RPMI8226 (cell line): ENCODE results near the gene SPATA24.
"Not testable (repeated sequence)": the region's sequence is repeated elsewhere in the genome, so short reads cannot be mapped to it uniquely, and the experiment has no call there.

Source experiments
- DNase-seq: peaks from one replicate; pipeline ENCODE4 v3.0.0-alpha.2; 2015

Gene SPATA24

DNA sequence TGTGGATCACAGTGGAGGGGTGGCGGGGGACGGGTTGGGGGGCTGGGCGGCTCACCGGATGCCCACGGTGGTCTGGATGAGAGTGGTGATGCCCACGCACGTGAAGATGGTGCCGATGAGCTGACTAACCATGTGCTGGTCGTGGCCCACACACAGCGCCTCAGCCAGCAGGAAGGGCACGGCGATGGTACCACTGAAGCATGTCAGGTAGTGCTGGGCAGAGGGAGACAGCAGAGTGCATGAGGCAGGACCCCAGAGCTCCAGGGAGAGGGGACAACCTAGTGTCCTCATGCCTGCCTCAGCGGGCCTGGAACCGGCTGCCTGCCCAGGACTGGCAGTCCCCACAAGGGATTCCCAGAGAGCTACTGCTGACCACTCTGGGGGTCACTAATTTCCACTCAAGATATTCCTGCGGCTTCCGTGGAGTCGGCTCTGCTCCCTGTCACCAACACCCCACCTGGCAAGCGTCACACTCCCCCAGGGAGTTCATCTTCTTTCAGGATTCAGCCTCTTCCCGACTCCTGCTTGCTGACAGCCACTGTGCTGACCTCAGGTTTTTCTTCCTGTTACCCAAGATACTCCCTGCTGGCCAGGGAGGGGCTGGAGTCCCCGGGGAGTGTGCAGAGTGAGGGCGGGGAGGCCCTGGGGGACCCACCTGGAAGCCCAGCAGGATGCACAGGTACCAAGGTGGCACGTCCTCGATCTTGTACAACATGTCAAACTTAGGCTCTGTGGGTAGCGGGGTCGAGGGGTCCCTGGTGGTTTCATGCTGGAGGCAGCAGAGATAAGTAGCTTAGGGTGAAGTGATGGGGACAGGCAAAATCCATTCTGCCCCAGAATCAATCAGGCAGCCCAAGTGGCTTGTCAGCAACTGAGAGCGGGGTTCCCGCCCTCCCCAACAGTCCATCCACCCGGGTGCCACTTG lies 21.8 kb downstream of the SPATA24 start:
- DNase-seq, result peak; percentile 28

DNA sequence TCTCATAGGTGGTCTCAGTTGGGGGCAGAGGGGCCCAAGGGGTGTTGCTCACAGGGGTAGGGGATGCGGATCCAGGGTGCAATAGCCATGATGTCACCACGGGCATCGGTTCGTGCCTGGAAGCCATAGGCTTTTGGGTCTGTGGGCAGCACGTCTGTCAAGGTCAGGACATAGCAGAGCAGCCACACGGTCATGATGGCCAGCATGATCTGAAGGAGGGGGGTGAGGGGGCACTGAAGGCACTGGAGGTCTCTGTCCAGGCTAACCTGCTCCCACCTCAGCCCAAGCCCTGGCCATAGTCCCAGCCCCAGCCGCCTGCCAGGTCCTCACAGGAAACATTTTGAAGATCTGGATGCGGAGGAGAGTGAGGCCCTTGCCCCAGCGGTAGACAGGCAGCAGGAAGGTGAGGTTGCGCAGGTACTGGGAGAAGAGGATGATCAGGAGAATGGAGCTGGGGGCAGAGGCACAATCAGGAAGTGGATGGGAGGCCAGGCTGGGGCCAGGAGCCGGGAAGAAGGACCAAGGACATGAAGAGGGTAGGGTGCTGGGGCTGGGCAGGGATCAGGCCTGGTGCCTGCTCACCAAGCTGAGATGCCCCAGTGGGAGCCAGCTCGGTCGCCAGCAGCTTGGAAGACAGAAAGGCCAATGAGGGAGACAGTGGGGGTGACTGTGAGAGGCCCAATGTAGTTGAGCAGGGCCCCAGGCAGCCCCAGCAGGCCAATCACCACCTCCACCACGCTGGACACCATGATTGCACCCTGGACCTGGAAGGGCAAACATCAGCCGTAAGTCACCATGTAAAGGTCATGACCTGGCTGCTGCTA lies 24.1 kb downstream of the SPATA24 start:
- DNase-seq, result no peak

DNA sequence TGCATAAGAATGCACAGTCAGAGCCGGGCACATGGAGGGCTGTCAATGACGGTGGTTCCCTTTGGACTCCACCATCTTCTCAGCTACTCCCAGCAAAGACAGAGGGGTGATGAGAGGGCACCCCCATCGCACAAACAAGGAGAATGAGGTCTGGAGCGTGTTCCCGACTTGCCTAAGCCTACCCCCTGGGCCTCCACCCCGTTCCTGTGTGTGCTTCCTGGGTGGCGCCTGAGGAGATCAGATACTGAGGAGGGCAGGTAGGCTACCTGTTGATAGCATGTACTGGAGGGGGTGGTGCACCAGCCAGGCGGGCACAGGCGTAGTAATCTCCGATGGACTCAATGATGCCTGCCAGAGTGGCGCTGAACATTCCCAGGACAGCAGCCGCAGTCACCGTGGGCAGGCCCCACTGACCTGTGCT lies 24.9 kb downstream of the SPATA24 start:
- no peak for DNase-seq

DNA sequence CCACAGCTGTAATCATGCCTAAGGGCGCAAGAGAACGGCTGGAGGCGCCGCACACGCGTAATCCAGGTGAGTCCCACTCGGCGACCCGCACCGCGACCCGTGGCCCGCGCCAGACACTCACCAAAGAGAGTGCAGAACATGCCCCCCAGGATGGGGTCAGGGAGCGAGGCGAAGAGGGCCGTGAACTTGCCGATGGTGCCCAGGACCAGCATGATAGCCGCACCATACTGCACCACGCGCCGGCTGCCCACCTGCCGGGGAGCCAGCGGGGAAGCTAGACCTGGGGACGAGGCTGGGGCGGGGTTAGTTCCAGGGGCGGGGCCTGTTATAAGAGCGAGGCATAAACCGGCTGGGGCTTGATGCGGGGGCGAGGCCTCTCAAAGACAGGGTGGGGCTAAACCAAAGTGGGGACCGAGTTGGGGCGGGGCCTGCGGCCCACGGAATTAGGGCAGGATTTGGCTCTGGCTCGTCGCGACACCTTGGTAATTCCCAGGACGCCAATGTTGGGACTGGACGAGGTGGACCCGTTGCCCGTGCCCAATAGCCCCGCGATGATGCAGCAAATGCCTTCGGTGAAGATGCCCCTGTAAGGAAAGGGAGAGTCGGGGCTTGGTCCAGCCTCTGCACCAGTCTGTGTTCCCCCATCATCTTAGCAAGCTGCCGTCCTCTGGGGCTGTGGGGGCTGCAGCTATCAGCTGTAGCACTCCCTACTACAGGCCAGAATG lies 25.6 kb downstream of the SPATA24 start:
- no peak for DNase-seq

DNA sequence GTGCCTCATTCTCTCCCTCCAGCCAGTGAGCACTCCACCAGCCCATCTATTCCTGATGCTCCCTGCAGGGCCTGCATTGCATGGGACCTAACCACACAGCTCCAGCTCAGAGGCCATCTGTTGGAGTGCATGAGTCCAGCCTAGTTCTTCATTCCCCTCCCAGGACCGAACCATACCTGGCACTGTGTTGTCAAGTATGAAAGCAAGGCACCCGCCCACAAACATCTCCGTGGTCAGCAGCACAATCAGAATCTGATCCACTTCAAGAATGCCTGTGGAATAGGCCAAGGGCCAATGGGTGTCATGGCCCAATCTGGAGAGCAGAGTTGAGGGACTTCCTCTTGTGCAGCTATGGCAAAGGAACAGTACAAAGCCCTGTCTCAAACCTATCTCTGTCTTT lies 26.7 kb downstream of the SPATA24 start:
- no peak for DNase-seq

DNA sequence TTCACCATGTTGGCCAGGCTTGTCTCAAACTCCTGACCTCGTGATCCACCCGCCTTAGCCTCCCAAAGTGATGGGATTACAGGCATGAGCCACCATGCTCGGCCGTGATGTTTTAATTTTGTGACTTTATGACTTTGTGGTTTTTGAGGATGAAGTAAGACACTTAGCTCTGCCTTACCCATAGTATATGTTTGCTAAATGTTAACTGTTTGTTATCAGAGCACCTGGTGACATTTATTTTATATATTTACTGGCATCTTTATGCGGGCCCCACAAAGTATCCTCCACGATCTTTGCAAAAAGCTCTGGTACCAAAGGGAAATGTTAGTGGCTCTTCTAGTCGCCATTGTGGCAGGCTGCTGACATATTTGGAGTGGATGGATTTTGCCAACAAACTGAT lies 27.5 kb downstream of the SPATA24 start:
- no peak for DNase-seq

DNA sequence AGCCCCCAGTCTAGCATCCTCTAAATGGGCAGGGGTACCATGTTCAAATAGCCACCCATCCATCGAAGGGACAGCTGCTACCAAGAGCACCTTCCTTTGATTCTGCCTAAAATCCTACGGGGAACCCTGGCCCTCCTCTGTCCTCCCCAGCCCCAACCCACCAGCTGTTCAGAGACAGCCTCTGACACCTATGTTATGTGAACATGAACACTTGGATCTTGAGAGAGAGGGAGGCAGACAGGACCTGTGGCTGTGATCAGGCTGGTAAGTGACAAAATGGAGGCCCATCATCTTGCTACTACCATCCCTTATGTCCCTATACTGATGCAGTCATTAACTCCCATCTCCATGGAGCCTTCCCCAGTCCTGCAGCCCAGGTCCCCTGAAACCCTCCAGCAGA lies 29.0 kb downstream of the SPATA24 start:
- no peak for DNase-seq

DNA sequence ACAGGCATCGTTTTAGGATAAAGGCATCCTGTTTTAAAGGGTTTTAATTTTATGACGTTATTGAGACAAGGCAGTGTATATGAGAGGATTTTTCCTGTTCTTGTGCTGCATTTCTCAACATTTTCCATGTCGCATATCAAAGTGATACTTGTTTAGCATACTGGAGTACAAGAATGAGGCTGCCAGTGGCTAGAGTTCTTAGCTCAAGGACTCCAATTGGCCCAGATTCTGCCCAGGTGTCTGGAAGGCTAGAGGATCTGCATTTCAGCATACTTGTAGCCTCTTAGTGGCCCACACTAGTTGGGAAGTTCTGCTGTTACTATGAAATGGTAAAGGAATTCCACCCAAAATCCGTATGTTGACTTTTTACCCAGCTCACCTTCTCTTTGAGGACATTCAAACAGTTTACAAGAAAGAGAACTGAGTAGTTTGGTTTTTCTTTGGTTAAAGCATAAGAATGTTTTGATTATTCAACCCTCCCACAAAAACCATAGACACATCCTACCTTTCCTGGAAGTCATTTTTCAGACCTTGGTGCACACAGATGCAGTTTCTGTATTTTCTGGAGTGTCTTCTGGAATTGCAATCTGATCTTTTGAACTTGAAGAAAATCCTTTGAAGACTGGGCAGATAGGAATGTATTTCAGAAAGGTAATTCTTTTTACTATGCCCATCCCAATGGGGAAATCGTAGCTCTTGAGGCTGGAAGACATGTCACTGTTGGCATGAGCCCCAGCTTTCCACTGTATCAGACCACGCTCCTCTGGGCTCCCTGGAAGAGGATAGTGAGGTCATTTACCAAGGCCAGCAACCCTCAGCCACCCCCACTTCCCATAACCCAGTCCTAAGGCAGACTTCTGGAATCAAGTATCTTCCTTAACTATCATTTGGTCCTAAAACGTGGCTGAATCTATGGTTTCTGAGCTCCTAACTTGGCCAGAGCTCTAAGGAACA lies 32.1 kb downstream of the SPATA24 start:
- DNase-seq, result no peak

DNA sequence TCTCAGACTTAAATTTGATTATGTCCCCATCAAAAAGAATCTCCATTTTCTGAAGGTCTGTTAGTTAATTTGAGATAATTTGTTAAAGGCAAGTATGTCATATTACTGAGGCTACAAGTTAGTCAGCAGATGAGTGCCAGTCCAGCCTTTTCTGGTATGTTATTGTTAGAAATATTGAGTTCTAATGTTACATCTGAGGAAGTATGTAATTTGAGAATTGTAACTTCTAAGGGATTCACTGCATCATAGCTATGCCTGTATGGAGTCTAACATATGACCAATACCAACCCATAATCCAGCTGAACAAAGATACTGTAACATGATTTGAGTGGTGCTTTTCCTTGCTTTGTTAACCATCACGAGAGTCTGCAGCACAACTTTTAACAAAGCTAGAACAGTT lies 34.7 kb downstream of the SPATA24 start:
- no peak for DNase-seq

DNA sequence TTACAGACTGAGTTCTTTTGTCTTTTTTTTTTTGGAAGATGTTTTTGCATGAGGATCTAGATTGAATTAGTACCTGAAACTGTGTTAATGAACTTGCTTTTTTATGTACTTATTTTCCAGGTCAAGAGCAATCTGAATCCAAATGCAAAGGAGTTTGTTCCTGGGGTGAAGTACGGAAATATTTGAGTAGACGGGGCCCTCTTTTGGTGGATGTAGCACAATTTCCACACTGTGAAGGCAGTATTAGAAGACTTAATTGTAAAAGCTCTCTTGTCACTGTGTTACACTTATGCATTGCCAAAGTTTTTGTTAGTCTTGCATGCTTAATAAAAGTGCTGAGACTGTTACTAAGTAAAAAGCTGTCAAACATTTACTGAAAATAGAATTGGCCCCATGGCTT lies 35.3 kb downstream of the SPATA24 start:
- DNase-seq, result no peak

DNA sequence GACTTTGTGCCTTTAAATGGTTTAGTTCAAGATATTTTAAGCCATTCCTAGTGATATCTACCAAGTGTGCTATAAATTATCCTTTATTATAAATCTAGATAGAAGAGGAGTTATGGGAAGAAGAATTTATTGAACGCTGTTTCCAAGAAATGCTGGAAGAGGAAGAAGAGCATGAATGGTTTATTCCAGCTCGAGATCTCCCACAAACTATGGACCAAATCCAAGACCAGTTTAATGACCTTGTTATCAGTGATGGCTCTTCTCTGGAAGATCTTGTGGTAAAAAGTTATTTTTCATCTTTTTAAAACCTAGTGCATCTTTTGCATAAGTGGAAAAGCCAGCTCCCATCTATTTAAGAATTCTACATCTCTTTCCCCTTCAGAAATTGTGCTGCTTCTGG lies 39.4 kb downstream of the SPATA24 start:
- DNase-seq, result no peak

DNA sequence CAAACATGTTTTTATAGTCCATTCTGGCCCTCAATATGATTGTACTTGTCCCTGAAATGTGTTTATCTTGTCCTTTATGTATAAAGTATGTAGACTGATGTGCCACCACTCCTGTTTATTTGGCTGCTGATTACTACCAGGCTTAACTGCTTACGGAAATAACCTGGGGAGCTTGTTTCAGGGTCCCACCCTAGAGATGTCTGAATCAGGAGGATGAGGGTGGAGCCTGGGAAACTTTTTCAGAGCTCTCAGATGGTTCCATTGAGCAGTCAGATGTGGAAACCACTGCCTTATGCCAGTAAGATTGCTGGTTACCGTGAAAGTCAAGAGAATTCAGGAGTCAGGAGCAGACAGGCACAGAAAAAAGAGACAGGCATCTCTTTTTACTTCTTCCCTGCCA lies 40.0 kb downstream of the SPATA24 start:
- DNase-seq, result no peak

DNA sequence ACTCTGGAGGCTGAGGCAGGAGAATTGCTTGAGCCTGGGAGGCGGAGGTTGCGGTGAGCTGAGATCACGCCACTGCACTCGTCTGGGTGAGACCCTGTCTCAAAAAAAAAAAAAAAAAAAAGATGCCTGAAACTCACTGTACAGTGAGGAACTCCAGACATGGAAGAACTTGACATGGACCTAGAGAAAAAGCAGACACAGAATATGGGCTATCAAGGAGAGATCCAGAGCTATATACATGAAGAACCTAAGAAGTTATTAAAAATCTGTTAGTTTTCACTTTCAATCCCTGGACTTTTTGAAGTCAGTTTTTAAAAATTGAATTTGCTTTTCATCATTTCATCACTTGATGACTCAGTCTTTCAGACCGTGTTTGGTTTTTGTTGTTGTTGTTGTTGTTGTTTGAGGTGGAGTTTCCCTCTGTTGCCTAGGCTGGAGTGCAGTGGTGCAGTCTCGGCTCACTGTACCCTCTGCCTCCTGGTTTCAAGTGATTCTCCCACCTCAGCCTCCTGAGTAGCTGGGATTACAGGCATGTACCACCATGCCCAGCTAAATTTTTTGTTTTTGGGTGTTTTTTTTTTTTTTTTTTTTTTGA lies 42.0 kb downstream of the SPATA24 start:
- DNase-seq, result no peak

DNA sequence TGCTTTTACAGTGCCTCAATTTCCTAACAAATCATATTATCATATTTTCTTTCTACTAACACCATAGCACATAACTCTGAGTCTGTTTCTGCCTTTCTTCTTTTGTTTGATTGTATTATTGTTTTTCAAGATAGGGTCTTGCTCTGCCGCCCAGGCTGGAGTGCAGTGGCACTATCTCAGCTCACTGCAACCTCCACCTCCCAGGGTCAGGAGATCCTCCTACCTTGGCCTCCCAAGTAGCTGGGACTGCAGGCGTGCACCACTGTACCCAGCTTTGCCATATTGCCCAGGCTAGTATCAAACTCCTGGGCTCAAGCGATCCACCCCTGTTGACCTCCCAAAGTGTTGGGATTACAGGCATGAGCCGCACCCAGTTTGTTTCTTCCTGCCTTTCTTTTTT lies 43.5 kb downstream of the SPATA24 start:
- no peak for DNase-seq

DNA sequence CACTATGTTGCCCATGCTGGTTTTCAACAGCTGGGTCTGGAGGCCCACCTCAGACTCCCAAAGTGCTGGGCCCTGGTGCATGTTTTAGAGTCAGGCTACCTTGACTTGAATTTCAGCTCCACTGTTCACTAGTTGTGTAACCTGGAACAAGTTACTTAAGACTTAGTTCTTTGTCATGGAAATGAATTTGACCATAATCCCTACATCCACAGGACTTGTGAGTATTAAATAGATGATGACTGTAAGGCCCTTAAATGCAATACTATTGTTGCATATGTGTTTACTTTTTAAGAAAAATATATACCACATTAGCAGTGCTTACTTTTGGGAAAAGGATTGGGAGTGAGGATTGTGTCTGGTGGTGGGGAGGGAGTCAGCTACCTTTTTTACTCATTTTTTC lies 45.8 kb downstream of the SPATA24 start:
- DNase-seq, result no peak

DNA sequence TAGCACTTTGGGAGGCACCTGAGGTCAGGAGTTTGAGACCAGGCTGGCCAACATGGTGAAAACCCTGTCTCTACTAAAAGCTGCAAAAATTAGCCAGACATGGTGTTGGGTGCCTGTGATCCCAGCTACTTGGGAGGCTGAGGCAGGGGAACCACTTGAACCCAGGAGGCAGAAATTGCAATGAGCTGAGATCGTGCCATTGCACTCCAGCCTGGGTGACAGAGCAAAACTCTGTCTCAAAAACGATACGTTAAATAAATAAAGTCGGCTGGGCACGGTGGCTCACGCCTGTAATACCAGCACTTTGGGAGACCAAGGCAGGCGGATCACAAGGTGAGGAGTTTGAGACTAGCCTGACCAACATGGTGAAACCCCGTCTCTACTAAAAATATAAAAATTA lies 48.0 kb downstream of the SPATA24 start:
- not testable (repeated sequence) for DNase-seq

DNA sequence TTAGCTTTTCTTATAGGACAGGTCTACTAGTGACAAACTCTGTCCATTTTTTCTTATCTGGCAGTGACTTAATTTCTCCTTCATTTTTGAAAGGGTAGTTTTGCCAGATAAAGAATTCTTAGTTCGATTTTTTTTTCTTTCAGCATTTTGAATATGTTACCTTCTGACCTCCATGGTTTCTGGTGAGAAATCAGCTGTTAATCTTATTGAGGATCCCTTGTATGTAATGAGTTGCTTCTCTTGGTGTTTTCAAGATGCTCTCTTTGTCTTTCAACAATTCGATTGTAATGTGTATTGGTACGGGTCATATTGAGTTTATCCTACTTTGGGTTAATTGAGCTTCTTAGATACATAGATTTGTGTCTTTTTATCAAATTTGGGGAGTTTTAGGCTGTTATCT lies 49.7 kb downstream of the SPATA24 start:
- no peak for DNase-seq

DNA sequence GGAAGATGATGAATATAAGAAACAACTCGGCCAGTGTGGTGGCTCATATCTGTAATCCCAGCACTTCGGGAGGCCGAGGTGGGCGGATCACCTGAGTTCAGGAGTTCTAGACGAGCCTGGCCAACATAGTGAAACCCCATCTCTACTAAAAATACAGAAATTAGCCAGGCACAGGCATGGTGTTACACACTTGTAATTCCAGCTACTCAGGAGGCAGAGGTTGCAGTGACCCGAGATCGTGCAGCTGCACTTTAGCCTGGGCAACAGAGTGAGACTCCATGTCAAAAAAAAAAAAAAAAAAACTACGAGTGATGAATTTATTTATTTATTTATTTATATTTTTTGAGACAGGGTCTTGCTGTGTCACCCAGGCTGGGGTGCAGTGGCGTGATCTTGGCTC lies 56.0 kb downstream of the SPATA24 start:
- not testable (repeated sequence) for DNase-seq
